SK-N-SH (cell line): ENCODE measurements around the gene CRABP1. TPM values are rescaled to one million over a fixed set of nuclear protein-coding genes. Genes with fewer than 3 reads are reported as not detected.
A peak's percentile ranks its signal among the peaks of the same experiment; 100 is the strongest.

Source experiments
- CTCF ChIA-PET: fragments of 300-600, 350-600 bp; formaldehyde crosslinking; extraction: SDS; loops from one replicate; lab custom pipeline; 2021; lab: Yijun Ruan, JAX
- POLR2A ChIA-PET: fragments of 350-600 bp; sonication (Branson Sonifier 250); formaldehyde crosslinking; extraction: SDS; loops from one replicate; lab custom pipeline; 2020; ENCODE audit warnings: antibody characterized with exemption, inconsistent platforms; lab: Yijun Ruan, JAX
- DNase-seq: peaks from one replicate; pipeline ENCODE4 v3.0.0; 2012
- H2AFZ ChIP-seq: fragments of 200-600 bp; sonication (generic); 2 replicates; pipeline ENCODE4 v1.8.1; 2016; ENCODE audit warnings: antibody characterized with exemption, mild to moderate bottlenecking, low read depth
- H3F3A ChIP-seq: fragments of 200-600 bp; sonication (generic); replicated peaks from 2 replicates; pipeline ENCODE3; 2016; ENCODE audit warnings: antibody characterized with exemption, mild to moderate bottlenecking; ENCODE audit not compliant: insufficient read depth
- H3K27ac ChIP-seq, 2 experiments: fragments of 200-500 bp in 1 of 2; fragments of 200-600 bp in 1 of 2; sonication (Bioruptor generic) in 1 of 2; sonication (generic), shearing (Covaris generic) in 1 of 2; 2 replicates each; pipeline versions ENCODE4 v1.5.1 to v1.6.1; 2014 to 2016; ENCODE audit warnings: low read depth in 2 of 2, inconsistent platforms in 1 of 2, low read length in 1 of 2, mild to moderate bottlenecking in 1 of 2, mixed read lengths in 1 of 2
- H3K27me3 ChIP-seq: fragments of 200-600 bp; sonication (generic), shearing (Covaris generic); 2 replicates; pipeline ENCODE4 v1.6.1; 2016; ENCODE audit warnings: mixed run types; ENCODE audit not compliant: insufficient read depth
- H3K36me3 ChIP-seq, 2 experiments: fragments of 200-500 bp in 1 of 2; fragments of 200-600 bp in 1 of 2; sonication (Bioruptor generic) in 1 of 2; sonication (generic) in 1 of 2; replicated peaks in 1 of 2; 2 replicates each; pipeline versions ENCODE3 to v1.5.1; 2014 to 2016; ENCODE audit warnings: low read length in 1 of 2, mild to moderate bottlenecking in 1 of 2; ENCODE audit not compliant: insufficient read depth in 2 of 2, control insufficient read depth in 1 of 2
- H3K4me1 ChIP-seq, 2 experiments: fragments of 200-500 bp in 1 of 2; fragments of 200-600 bp in 1 of 2; sonication (Bioruptor generic) in 1 of 2; sonication (generic), shearing (Covaris generic) in 1 of 2; 2 replicates each; pipeline versions ENCODE4 v1.5.1 to v1.6.1; 2014 to 2016; ENCODE audit warnings: low read depth in 1 of 2, low read length in 1 of 2, mixed run types in 1 of 2; ENCODE audit not compliant: insufficient read depth in 2 of 2, control insufficient read depth in 1 of 2
- H3K4me2 ChIP-seq: fragments of 200-600 bp; sonication (generic), shearing (Covaris generic); 2 replicates; pipeline ENCODE4 v1.6.1; 2017; ENCODE audit warnings: mixed run types
- H3K4me3 ChIP-seq, 2 experiments: fragments of 200-500 bp in 1 of 2; fragments of 200-600 bp in 1 of 2; sonication (Bioruptor generic) in 1 of 2; sonication (generic), shearing (Covaris generic) in 1 of 2; 2 replicates each; pipeline versions ENCODE4 v1.5.1 to v1.8.1; 2014 to 2016; ENCODE audit warnings: low read depth in 2 of 2, inconsistent platforms in 1 of 2, low read length in 1 of 2, mild to moderate bottlenecking in 1 of 2, mixed read lengths in 1 of 2, moderate library complexity in 1 of 2
- H3K79me2 ChIP-seq: fragments of 200-600 bp; sonication (generic); 2 replicates; pipeline ENCODE4 v1.8.1; 2017; ENCODE audit warnings: mild to moderate bottlenecking; ENCODE audit not compliant: insufficient read depth
- H3K9ac ChIP-seq: fragments of 200-600 bp; sonication (generic); 2 replicates; pipeline ENCODE4 v1.6.1; 2017; ENCODE audit warnings: mixed run types
- H3K9me2 ChIP-seq: fragments of 200-600 bp; sonication (generic); 2 replicates; pipeline ENCODE4 v1.6.1; 2017; ENCODE audit warnings: mixed run types
- H3K9me3 ChIP-seq: fragments of 200-600 bp; sonication (generic); 2 replicates; pipeline ENCODE4 v1.6.1; 2017; ENCODE audit warnings: mixed run types, mild to moderate bottlenecking, moderate library complexity
- H4K20me1 ChIP-seq: fragments of 200-600 bp; sonication (generic); 2 replicates; pipeline ENCODE4 v1.6.1; 2017; ENCODE audit warnings: mild to moderate bottlenecking, mixed run types; ENCODE audit not compliant: insufficient read depth
- CTCF ChIP-seq: fragments of 200-600 bp; sonication (generic); IDR thresholded peaks from 2 replicates; pipeline ENCODE4 v1.6.1; 2017; ENCODE audit warnings: antibody characterized with exemption, mild to moderate bottlenecking, moderate library complexity
- ELF1 ChIP-seq: IDR thresholded peaks from 2 replicates; pipeline ENCODE4 v1.4.0; 2012
- EZH2phosphoT487 ChIP-seq: fragments of 200-600 bp; sonication (generic); IDR thresholded peaks from 2 replicates; pipeline ENCODE4 v1.6.1; 2017; ENCODE audit warnings: low read depth, mixed run types, mild to moderate bottlenecking, antibody characterized with exemption, moderate library complexity, borderline replicate concordance
- FOSL2 ChIP-seq: IDR thresholded peaks from 2 replicates; pipeline ENCODE4 v1.4.0; 2012; ENCODE audit warnings: low read depth, mild to moderate bottlenecking, moderate library complexity, borderline replicate concordance
- JUND ChIP-seq: IDR thresholded peaks from 2 replicates; pipeline ENCODE4 v1.4.0; 2012
- MEF2A ChIP-seq: IDR thresholded peaks from 2 replicates; pipeline ENCODE4 v1.4.0; 2012; ENCODE audit warnings: low read depth, borderline replicate concordance
- NFIC ChIP-seq: IDR thresholded peaks from 2 replicates; pipeline ENCODE4 v1.4.0; 2012; ENCODE audit warnings: borderline replicate concordance
- NRF1 ChIP-seq: IDR thresholded peaks from 2 replicates; pipeline ENCODE4 v1.6.1; 2012; ENCODE audit warnings: low read depth, mild to moderate bottlenecking, low read length
- PBX3 ChIP-seq: IDR thresholded peaks from 2 replicates; pipeline ENCODE4; 2012
- RAD21 ChIP-seq: IDR thresholded peaks from 2 replicates; pipeline ENCODE4 v1.6.1; 2012; ENCODE audit warnings: mild to moderate bottlenecking, low read length
- RFX5 ChIP-seq: IDR thresholded peaks from 2 replicates; pipeline ENCODE4 v1.6.1; 2012; ENCODE audit warnings: mild to moderate bottlenecking, improper control_type of control experiment, low read length
- RXRA ChIP-seq: IDR thresholded peaks from 2 replicates; pipeline ENCODE4 v1.4.0; 2012; ENCODE audit warnings: low read depth, mild to moderate bottlenecking, borderline replicate concordance
- SIN3A ChIP-seq: IDR thresholded peaks from 2 replicates; pipeline ENCODE4 v1.6.1; 2012; ENCODE audit warnings: low read depth, mild to moderate bottlenecking, low read length, moderate library complexity, borderline replicate concordance
- SMC3 ChIP-seq: IDR thresholded peaks from 2 replicates; pipeline ENCODE4 v1.6.1; 2012; ENCODE audit warnings: low read depth, low read length, improper control_type of control experiment
- TAF1 ChIP-seq: IDR thresholded peaks from 2 replicates; pipeline ENCODE4 v1.6.1; 2012; ENCODE audit warnings: low read depth, mild to moderate bottlenecking, low read length, moderate library complexity, borderline replicate concordance
- TEAD4 ChIP-seq: IDR thresholded peaks from 2 replicates; pipeline ENCODE4 v1.4.0; 2012; ENCODE audit warnings: mild to moderate bottlenecking, borderline replicate concordance; ENCODE audit not compliant: insufficient read depth
- USF2 ChIP-seq: fragments of 150-350 bp; IDR thresholded peaks from 2 replicates; pipeline ENCODE4 v1.6.1; 2017; ENCODE audit warnings: antibody characterized with exemption, low read length, low read depth, borderline replicate concordance
- YY1 ChIP-seq: IDR thresholded peaks from 2 replicates; pipeline ENCODE4 v1.4.0; 2012; ENCODE audit warnings: low read depth, mild to moderate bottlenecking
- WGBS: methylation state at CpG from one replicate; pipeline ENCODE4 v1.1.6; 2017; ENCODE audit warnings: low lambda C conversion rate; 5-methylcytosine and 5-hydroxymethylcytosine counted together
- polyA plus RNA-seq, 3 experiments: library from polyadenylated mRNA; depleted of rRNA; stranded (reverse); fragments of >200 nt; gene quantifications; 2 replicates each; pipeline ENCODE4 v1.2.3, GENCODE V29; 2012
- TF ChIP-seq, protein P1 (sequence below): fragments of 150-350 bp; IDR thresholded peaks from 2 replicates; pipeline ENCODE4 v1.6.1; 2016; ENCODE audit warnings: mild to moderate bottlenecking, low read depth, low read length
- TF ChIP-seq, protein P2 (sequence below): IDR thresholded peaks from 2 replicates; pipeline ENCODE4 v1.4.0; 2012; ENCODE audit warnings: low read depth, borderline replicate concordance

The CRABP1 gene
- polyA plus RNA-seq, 1 of the 3 experiments (the other 2 are of a cell fraction) = 1.0 TPM

DNA sequence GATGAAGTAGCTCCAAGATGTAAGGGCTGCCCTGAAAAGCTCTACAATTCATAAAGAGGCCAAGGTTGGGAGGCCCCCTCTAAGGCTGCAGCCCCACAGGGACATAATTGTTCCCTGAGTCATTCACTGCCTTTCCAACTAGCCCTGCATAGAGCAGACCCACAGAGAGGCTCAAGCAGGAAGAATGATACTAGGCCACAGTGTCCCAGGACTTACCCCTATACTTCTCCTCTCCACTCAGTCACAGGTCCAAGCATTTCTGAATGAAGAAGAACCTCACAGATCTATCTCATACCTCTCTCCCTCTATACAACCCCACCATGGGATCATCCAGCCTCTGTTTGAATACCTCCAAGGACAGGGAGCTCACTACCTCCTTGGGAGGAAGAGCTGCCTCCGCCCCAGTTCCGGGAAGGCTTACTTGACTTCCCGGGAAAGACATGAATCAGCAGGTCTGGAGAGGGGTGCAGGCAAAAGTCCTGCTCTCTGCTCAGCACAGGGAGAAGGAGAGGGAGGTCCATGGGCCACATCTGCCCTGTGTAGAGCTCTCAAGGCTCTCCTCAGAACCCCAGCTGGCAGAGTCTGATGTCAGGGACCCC is 33.9 kb upstream of the CRABP1 start (continued):
- TF ChIP-seq PBX3 (peak; percentile 5; the same call in 1 of the 2 replicates), EZH2phosphoT487 (no peak), SMC3 (no peak), FOSL2 (peak; percentile 73; the same call in 1 of the 2 replicates), NFIC (peak; percentile 42; the same call in 1 of the 2 replicates), SIN3A (no peak), RFX5 (no peak), TEAD4 (peak; percentile 73), RXRA (no peak)
- TF ChIP-seq, protein P1, sequence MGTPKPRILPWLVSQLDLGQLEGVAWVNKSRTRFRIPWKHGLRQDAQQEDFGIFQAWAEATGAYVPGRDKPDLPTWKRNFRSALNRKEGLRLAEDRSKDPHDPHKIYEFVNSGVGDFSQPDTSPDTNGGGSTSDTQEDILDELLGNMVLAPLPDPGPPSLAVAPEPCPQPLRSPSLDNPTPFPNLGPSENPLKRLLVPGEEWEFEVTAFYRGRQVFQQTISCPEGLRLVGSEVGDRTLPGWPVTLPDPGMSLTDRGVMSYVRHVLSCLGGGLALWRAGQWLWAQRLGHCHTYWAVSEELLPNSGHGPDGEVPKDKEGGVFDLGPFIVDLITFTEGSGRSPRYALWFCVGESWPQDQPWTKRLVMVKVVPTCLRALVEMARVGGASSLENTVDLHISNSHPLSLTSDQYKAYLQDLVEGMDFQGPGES = no peak
- TF ChIP-seq, all 33 proteins: peak for 10

- ChIA-PET POLR2A (interaction anchor here (0.6 kb wide), 1 partner anchor 9 kb away, joined by 3 read pairs; the partner anchor contains the start of gene SKIC8), CTCF (interaction anchor here (0.7 to 31.8 kb wide), 32 partner anchors 9 to 444 kb away, joined by 3 to 772 read pairs (median 6); partner anchors contain the start of genes CHRNA5, IREB2 and SKIC8)
- Histone ChIP-seq H4K20me1 (no peaks in the 10 kb centered on the region), H3K4me3 (no peak overlapping the region), H3K27me3 (no peaks in the 10 kb centered on the region), H3K9me2 (no peaks in the 10 kb centered on the region), H3F3A (peaks cover 16% of the 10 kb centered on the region), H2AFZ (peak overlapping the region; percentile 57), H3K4me1 (peaks cover 11 to 20% of the 10 kb centered on the region in 2 experiments; a peak in 3 of 4 replicates), H3K9me3 (no peaks in the 10 kb centered on the region), H3K9ac (no peak overlapping the region), H3K4me2 (no peak overlapping the region), H3K79me2 (no peaks in the 10 kb centered on the region), H3K36me3 (no peaks in the 10 kb centered on the region), H3K27ac (no peak overlapping the region)
- 77% methylated on average over 6 of the region's 6 CpGs for WGBS
- TF ChIP-seq ELF1 = no peak
- no peak for TF ChIP-seq FOSL2
- TF ChIP-seq PBX3 = no peak
- no peak for TF ChIP-seq YY1
- TF ChIP-seq, protein P2, sequence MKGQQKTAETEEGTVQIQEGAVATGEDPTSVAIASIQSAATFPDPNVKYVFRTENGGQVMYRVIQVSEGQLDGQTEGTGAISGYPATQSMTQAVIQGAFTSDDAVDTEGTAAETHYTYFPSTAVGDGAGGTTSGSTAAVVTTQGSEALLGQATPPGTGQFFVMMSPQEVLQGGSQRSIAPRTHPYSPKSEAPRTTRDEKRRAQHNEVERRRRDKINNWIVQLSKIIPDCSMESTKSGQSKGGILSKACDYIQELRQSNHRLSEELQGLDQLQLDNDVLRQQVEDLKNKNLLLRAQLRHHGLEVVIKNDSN = no peak
- TF ChIP-seq USF2 = no peak
- no peak for TF ChIP-seq TAF1
- no peak for TF ChIP-seq NRF1
- no peak for TF ChIP-seq RXRA
- no peak for TF ChIP-seq JUND
- TF ChIP-seq MEF2A = no peak
- TF ChIP-seq RAD21 = no peak
- TF ChIP-seq CTCF = no peak
- TF ChIP-seq SIN3A = no peak
- no peak for DNase-seq
Measured at GRCh38 chr15:78307976-78308375, 32.2 kb upstream of the CRABP1 start.
